Natural killer cell (primary cell): ENCODE results near the gene PNPLA1. TPM values are rescaled to one million over a fixed set of nuclear protein-coding genes. Genes with fewer than 3 reads are reported as not detected.

Experiments
- ATAC-seq, 3 donors: fragments of 150-1000 bp in 2 of 3; fragments of 200-7000 bp in 1 of 3; cut with Tn5 transposase; 1 replicate in 1 of 3; 2 replicates in 2 of 3; pipeline ENCODE4 v1.10.0; 2021; ENCODE audit warnings: mild to moderate bottlenecking in 2 of 3, moderate library complexity in 2 of 3
- DNase-seq, 2 donors: peaks; one replicate each; pipeline versions ENCODE4 v3.0.0 to v3.0.0-alpha.2; 2013 to 2021; ENCODE audit warnings: mixed read lengths in 1 of 2
- H3K27ac ChIP-seq: one replicate; pipeline ENCODE4 v1.5.1; 2013; ENCODE audit warnings: mild to moderate bottlenecking, low read length
- H3K27me3 ChIP-seq: one replicate; pipeline ENCODE4 v1.6.1; 2013; ENCODE audit warnings: low read length; ENCODE audit not compliant: control insufficient read depth, insufficient read depth
- H3K36me3 ChIP-seq: one replicate; pipeline ENCODE4 v1.6.1; 2013; ENCODE audit warnings: low read length; ENCODE audit not compliant: control insufficient read depth, insufficient read depth
- H3K4me1 ChIP-seq: one replicate; pipeline ENCODE4 v1.6.1; 2013; ENCODE audit warnings: low read length; ENCODE audit not compliant: control insufficient read depth, insufficient read depth
- H3K4me3 ChIP-seq: one replicate; pipeline ENCODE4 v1.5.1; 2013; ENCODE audit warnings: low read length
- H3K9me3 ChIP-seq: one replicate; pipeline ENCODE4 v1.6.1; 2013; ENCODE audit warnings: low read length; ENCODE audit not compliant: control insufficient read depth, insufficient read depth
- H3K27ac Mint-ChIP-seq, 2 donors: one replicate each; pipeline ENCODE4 v1.8.0; 2022; ENCODE audit warnings: mild to moderate bottlenecking in 2 of 2, mixed read lengths in 2 of 2, moderate library complexity in 1 of 2
- H3K27me3 Mint-ChIP-seq, 2 donors: one replicate each; pipeline ENCODE4 v1.8.0; 2022; ENCODE audit warnings: low read depth in 2 of 2, mixed read lengths in 2 of 2
- H3K36me3 Mint-ChIP-seq: one replicate; pipeline ENCODE4 v1.8.0; 2022; ENCODE audit warnings: mixed read lengths
- H3K4me1 Mint-ChIP-seq, 2 donors: one replicate each; pipeline ENCODE4 v1.8.0; 2022; ENCODE audit warnings: mixed read lengths in 2 of 2
- H3K4me3 Mint-ChIP-seq: one replicate; pipeline ENCODE4 v1.8.0; 2022; ENCODE audit warnings: mild to moderate bottlenecking, moderate library complexity, mixed read lengths
- H3K9me3 Mint-ChIP-seq, 2 donors: one replicate each; pipeline ENCODE4 v1.8.0; 2022; ENCODE audit warnings: mixed read lengths in 2 of 2
- CTCF ChIP-seq: fragments of 200-600 bp; IDR thresholded peaks from one replicate; pipeline ENCODE4 v1.8.0; 2022; ENCODE audit warnings: antibody characterized with exemption
- WGBS: methylation state at CpG from one replicate; pipeline ENCODE4 v1.1.7; 2013; ENCODE audit warnings: missing lambda C conversion rate; ENCODE audit not compliant: insufficient coverage; 5-methylcytosine and 5-hydroxymethylcytosine counted together
- intact Hi-C: fragments of 100-400 bp; cut with micrococcal nuclease; formaldehyde crosslinking; loops from one replicate; pipeline ENCODE4 v1.14.2; 2022
- total RNA-seq, 4 donors: library from RNA; stranded (reverse); fragments of 120-200 nt in 1 of 4; gene quantifications; one replicate each; pipeline versions ENCODE4 v1.2.3 to v1.2.4, GENCODE V29; 2013 to 2022

PNPLA1 gene
- total RNA-seq, 3 donors from 2014 or later (not counting 1 experiment from before 2014, with no cell fraction given) = 0.14 to 3.5 (median 0.61) TPM

DNA sequence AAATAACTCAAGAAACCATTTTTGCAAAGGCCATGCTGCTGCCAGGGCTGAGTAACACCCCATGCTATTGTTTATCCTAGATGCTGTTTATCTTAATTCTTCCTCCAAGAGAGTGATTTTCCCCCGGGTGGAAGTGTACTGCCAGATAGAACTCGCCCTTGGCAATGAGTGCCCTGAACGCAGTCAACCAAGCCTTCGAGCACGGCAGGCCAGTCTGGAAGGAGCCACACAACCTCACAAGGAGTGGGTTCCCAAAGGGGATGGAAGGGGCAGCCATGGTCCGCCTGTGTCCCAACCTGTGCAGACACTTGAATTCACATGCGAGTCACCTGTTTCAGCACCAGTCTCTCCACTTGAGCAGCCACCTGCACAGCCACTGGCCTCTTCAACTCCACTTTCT lies 31.9 kb downstream of the PNPLA1 start:
- H3K27me3 ChIP-seq = no peaks in the 10 kb centered on the region
- peaks cover 7 to 9% of the 10 kb centered on the region in 2 donors for H3K4me1 Mint-ChIP-seq
- H3K36me3 Mint-ChIP-seq = no peaks in the 10 kb centered on the region
- WGBS = 81% methylated on average over 7 of the region's 7 CpGs
- intact Hi-C loops = loop anchor here (1.0 kb wide), 1 partner anchor 59 kb away; no protein-coding TSS in a partner anchor
- no peak overlapping the region for H3K27ac ChIP-seq
- ATAC-seq (no peak), DNase-seq (peak in 1 of 2 donors; percentile 11)
- no peak overlapping the region for H3K4me3 Mint-ChIP-seq
- H3K4me3 ChIP-seq = no peak overlapping the region
- no peak for TF ChIP-seq CTCF
- H3K27me3 Mint-ChIP-seq = peaks cover 13 to 15% of the 10 kb centered on the region in 2 donors
- H3K9me3 ChIP-seq = no peaks in the 10 kb centered on the region
- peaks cover 6% of the 10 kb centered on the region for H3K4me1 ChIP-seq
- no peaks in the 10 kb centered on the region for H3K9me3 Mint-ChIP-seq
- no peaks in the 10 kb centered on the region for H3K36me3 ChIP-seq
- no peak overlapping the region for H3K27ac Mint-ChIP-seq

GRCh38 chr6:36302227-36302976 lies 32.5 kb downstream of the PNPLA1 start:
- Histone ChIP-seq H3K9me3 (no peaks in the 10 kb centered on the region), H3K36me3 (no peaks in the 10 kb centered on the region), H3K27ac (no peak overlapping the region), H3K4me1 (peaks cover 6% of the 10 kb centered on the region), H3K27me3 (no peaks in the 10 kb centered on the region), H3K4me3 (no peak overlapping the region)
- H3K9me3 Mint-ChIP-seq = no peaks in the 10 kb centered on the region
- ATAC-seq (peak; percentile 97 to 100 (median 100)), DNase-seq (peak; percentile 82 to 98)
- TF ChIP-seq CTCF = peak; percentile 99
- H3K4me1 Mint-ChIP-seq = peaks cover 7 to 9% of the 10 kb centered on the region in 2 donors
- intact Hi-C loops = loop anchor here (1.0 kb wide), 1 partner anchor 58 kb away; no protein-coding TSS in a partner anchor
- no peak overlapping the region for H3K4me3 Mint-ChIP-seq
- no peak overlapping the region for H3K27ac Mint-ChIP-seq
- 34% methylated on average over 12 of the region's 13 CpGs for WGBS
- no peaks in the 10 kb centered on the region for H3K36me3 Mint-ChIP-seq
- peaks cover 13 to 15% of the 10 kb centered on the region in 2 donors for H3K27me3 Mint-ChIP-seq

GRCh38 chr6:36305885-36306284 lies 36.0 kb downstream of the PNPLA1 start:
- Histone ChIP-seq H3K9me3 (no peaks in the 10 kb centered on the region), H3K36me3 (no peaks in the 10 kb centered on the region), H3K4me3 (no peak overlapping the region), H3K27ac (no peak overlapping the region), H3K4me1 (peaks cover 6% of the 10 kb centered on the region), H3K27me3 (no peaks in the 10 kb centered on the region)
- H3K4me3 Mint-ChIP-seq = no peak overlapping the region
- TF ChIP-seq CTCF = no peak
- DNase-seq = no peak
- ATAC-seq = no peak
- intact Hi-C loops = no loop called here
- whole genome bisulfite sequencing = 91% methylated on average over 10 of the region's 11 CpGs
- H3K27ac Mint-ChIP-seq = no peak overlapping the region
- H3K27me3 Mint-ChIP-seq = peaks cover 6 to 11% of the 10 kb centered on the region in 2 donors
- H3K36me3 Mint-ChIP-seq = no peaks in the 10 kb centered on the region
- no peaks in the 10 kb centered on the region for H3K9me3 Mint-ChIP-seq
- peaks cover 7 to 9% of the 10 kb centered on the region in 2 donors for H3K4me1 Mint-ChIP-seq
